ENCODE results near the gene TBC1D20.

- no peak for TF ChIP-seq CTCF (IDR thresholded peaks at IDR 0.05)
- no peak for TF ChIP-seq ZFX (IDR thresholded peaks at IDR 0.05; ENCODE audit: borderline replicate concordance)
These were observed 59.3 kb downstream of the TBC1D20 start for GRCh38 chr20:402898-403581.

Data from 22Rv1 (cell line).